ENCODE data around the gene MAFG. TPM values are rescaled to one million over a fixed set of nuclear protein-coding genes. Genes with fewer than 3 reads are reported as not detected.

Gene MAFG
- total and polyA plus RNA-seq, 2 of the 13 experiments (the other 11 are each of a cell fraction or from before 2014, with no cell fraction given): 14.5 to 20.0 TPM

DNA sequence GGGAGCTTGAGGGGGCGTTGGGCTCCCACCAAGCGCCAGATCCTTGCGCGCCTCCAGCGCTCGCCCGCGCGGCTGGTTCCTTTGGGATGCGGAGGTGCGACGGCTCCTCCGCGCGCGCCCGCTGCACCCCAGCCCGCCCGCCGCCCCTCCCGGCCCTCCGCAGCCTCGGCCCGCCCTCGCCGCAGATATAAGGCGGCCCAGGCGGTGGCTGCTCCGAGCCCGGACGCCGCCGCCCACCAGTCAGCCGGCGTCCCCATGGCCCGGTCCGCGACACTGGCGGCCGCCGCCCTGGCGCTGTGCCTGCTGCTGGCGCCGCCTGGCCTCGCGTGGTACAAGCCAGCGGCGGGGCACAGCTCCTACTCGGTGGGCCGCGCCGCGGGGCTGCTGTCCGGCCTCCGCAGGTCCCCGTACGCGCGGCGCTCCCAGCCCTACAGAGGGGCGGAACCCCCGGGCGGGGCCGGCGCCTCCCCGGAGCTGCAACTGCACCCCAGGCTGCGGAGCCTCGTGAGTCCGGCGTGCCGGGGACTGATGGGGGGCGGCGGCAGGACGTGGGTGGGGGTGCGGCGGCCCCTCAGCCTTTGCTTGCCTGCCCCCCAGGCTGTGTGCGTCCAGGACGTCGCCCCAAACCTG lies 25.4 kb downstream of the MAFG start, which contains the start of gene NPB (continued):
- TF ChIP-seq, protein P1, sequence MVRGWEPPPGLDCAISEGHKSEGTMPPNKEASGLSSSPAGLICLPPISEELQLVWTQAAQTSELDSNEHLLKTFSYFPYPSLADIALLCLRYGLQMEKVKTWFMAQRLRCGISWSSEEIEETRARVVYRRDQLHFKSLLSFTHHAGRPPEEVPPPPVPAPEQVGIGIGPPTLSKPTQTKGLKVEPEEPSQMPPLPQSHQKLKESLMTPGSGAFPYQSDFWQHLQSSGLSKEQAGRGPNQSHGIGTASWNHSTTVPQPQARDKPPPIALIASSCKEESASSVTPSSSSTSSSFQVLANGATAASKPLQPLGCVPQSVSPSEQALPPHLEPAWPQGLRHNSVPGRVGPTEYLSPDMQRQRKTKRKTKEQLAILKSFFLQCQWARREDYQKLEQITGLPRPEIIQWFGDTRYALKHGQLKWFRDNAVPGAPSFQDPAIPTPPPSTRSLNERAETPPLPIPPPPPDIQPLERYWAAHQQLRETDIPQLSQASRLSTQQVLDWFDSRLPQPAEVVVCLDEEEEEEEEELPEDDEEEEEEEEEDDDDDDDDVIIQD (CRISPR knock-in tag; IDR thresholded peaks at IDR 0.05; ENCODE audit: low read depth): no peak
- no peak for TF ChIP-seq PPARG (CRISPR knock-in tag; conservative IDR thresholded peaks at IDR 0.05)
- TF ChIP-seq ZNF12 (CRISPR knock-in tag; IDR thresholded peaks at IDR 0.05): no peak
- no peak for TF ChIP-seq PHB2 (IDR thresholded peaks at IDR 0.05; ENCODE audit: partially characterized antibody)
- no peak for TF ChIP-seq ZNF772 (CRISPR knock-in tag; IDR thresholded peaks at IDR 0.05)
- TF ChIP-seq CREB1 (IDR thresholded peaks at IDR 0.05): no peak
- TF ChIP-seq CREB1 (CRISPR knock-in tag; IDR thresholded peaks at IDR 0.05): no peak
- peak; percentile 53; the same call in 1 of the 2 replicates for TF ChIP-seq MEIS2 (CRISPR knock-in tag; IDR thresholded peaks at IDR 0.05)
- TF ChIP-seq MBD4 (IDR thresholded peaks at IDR 0.05; ENCODE audit: borderline replicate concordance, low read length): no peak
- TF ChIP-seq CCAR2 (optimal IDR thresholded peaks at IDR 0.05; ENCODE audit: low read depth, low read length): no peak
- no peak for TF ChIP-seq ZNF101 (CRISPR knock-in tag; IDR thresholded peaks at IDR 0.05; ENCODE audit: borderline replicate concordance, low read depth)
- TF ChIP-seq, protein P2, sequence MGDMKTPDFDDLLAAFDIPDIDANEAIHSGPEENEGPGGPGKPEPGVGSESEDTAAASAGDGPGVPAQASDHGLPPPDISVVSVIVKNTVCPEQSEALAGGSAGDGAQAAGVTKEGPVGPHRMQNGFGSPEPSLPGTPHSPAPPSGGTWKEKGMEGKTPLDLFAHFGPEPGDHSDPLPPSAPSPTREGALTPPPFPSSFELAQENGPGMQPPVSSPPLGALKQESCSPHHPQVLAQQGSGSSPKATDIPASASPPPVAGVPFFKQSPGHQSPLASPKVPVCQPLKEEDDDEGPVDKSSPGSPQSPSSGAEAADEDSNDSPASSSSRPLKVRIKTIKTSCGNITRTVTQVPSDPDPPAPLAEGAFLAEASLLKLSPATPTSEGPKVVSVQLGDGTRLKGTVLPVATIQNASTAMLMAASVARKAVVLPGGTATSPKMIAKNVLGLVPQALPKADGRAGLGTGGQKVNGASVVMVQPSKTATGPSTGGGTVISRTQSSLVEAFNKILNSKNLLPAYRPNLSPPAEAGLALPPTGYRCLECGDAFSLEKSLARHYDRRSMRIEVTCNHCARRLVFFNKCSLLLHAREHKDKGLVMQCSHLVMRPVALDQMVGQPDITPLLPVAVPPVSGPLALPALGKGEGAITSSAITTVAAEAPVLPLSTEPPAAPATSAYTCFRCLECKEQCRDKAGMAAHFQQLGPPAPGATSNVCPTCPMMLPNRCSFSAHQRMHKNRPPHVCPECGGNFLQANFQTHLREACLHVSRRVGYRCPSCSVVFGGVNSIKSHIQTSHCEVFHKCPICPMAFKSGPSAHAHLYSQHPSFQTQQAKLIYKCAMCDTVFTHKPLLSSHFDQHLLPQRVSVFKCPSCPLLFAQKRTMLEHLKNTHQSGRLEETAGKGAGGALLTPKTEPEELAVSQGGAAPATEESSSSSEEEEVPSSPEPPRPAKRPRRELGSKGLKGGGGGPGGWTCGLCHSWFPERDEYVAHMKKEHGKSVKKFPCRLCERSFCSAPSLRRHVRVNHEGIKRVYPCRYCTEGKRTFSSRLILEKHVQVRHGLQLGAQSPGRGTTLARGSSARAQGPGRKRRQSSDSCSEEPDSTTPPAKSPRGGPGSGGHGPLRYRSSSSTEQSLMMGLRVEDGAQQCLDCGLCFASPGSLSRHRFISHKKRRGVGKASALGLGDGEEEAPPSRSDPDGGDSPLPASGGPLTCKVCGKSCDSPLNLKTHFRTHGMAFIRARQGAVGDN (CRISPR knock-in tag; IDR thresholded peaks at IDR 0.05): no peak; the same call in 1 of the 2 replicates
- TF ChIP-seq ZNF431 (CRISPR knock-in tag; IDR thresholded peaks at IDR 0.05; ENCODE audit: borderline replicate concordance, low read depth): no peak
- TF ChIP-seq, protein P3, sequence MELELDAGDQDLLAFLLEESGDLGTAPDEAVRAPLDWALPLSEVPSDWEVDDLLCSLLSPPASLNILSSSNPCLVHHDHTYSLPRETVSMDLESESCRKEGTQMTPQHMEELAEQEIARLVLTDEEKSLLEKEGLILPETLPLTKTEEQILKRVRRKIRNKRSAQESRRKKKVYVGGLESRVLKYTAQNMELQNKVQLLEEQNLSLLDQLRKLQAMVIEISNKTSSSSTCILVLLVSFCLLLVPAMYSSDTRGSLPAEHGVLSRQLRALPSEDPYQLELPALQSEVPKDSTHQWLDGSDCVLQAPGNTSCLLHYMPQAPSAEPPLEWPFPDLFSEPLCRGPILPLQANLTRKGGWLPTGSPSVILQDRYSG (CRISPR knock-in tag; IDR thresholded peaks at IDR 0.05): no peak
- TF ChIP-seq, protein P4, sequence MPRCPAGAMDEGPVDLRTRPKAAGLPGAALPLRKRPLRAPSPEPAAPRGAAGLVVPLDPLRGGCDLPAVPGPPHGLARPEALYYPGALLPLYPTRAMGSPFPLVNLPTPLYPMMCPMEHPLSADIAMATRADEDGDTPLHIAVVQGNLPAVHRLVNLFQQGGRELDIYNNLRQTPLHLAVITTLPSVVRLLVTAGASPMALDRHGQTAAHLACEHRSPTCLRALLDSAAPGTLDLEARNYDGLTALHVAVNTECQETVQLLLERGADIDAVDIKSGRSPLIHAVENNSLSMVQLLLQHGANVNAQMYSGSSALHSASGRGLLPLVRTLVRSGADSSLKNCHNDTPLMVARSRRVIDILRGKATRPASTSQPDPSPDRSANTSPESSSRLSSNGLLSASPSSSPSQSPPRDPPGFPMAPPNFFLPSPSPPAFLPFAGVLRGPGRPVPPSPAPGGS (CRISPR knock-in tag; IDR thresholded peaks at IDR 0.05): no peak
- no peak for TF ChIP-seq MXI1 (IDR thresholded peaks at IDR 0.05; ENCODE audit: borderline replicate concordance, low read depth, low read length)
- TF ChIP-seq, protein P5, sequence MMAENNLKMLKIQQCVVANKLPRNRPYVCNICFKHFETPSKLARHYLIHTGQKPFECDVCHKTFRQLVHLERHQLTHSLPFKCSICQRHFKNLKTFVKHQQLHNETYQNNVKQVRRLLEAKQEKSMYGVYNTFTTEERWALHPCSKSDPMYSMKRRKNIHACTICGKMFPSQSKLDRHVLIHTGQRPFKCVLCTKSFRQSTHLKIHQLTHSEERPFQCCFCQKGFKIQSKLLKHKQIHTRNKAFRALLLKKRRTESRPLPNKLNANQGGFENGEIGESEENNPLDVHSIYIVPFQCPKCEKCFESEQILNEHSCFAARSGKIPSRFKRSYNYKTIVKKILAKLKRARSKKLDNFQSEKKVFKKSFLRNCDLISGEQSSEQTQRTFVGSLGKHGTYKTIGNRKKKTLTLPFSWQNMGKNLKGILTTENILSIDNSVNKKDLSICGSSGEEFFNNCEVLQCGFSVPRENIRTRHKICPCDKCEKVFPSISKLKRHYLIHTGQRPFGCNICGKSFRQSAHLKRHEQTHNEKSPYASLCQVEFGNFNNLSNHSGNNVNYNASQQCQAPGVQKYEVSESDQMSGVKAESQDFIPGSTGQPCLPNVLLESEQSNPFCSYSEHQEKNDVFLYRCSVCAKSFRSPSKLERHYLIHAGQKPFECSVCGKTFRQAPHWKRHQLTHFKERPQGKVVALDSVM (CRISPR knock-in tag; IDR thresholded peaks at IDR 0.05): peak; percentile 25; the same call in 1 of the 2 replicates
- peak; percentile 63 for TF ChIP-seq ZNF563 (CRISPR knock-in tag; IDR thresholded peaks at IDR 0.05)
- no peak for TF ChIP-seq KLF12 (CRISPR knock-in tag; IDR thresholded peaks at IDR 0.05; ENCODE audit: borderline replicate concordance)

Data from HepG2 (cell line).